Measurements from ENCODE around the gene ALKBH5.

Gene ALKBH5

DNA sequence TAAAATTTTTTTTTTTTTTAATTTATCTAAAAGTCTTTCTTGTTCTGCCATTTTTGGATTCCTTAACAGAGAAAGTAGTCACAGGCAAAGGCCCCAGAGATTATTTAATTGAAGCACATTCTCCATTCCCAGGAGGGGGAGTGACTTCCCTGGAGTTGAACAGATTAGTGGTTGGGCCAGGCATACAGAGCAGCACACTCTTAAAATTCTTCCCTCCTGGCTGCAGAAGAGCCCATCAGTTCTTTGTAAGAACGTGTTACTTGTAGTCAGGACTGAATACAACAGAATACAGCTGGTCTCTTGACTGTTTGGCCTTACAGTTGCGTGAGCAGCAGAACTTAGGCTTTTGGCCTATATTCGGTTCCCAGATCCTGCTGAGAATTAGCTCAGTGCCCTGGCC lies 1.8 kb downstream of the ALKBH5 start:
- no peak overlapping the region for H3K23ac ChIP-seq (ENCODE audit: low read length in 2 of 2)
- 35% methylated on average over 3 of the region's 3 CpGs for WGBS
- H2BK5ac ChIP-seq (ENCODE audit: low read depth, low read length, poor library complexity, severe bottlenecking): no peak overlapping the region
- no peak overlapping the region for H3K4ac ChIP-seq (ENCODE audit: low read depth in 1 of 2, low read length in 2 of 2)
- H2BK120ac ChIP-seq (ENCODE audit: low read depth, low read length): no peak overlapping the region
- no peak overlapping the region for H4K91ac ChIP-seq (ENCODE audit: low read length)
- no peaks in the 10 kb centered on the region for H3K9me3 ChIP-seq (ENCODE audit: control insufficient read depth, low read length)
- H3K14ac ChIP-seq (ENCODE audit: low read length in 2 of 2): no peak overlapping the region
- H3K27ac ChIP-seq (ENCODE audit: low read length, poor library complexity, severe bottlenecking): peak overlapping the region; percentile 14
- H2BK12ac ChIP-seq (ENCODE audit: low read length in 2 of 2): no peak overlapping the region
- peaks cover 2% of the 10 kb centered on the region for H3K79me1 ChIP-seq (replicated peaks; ENCODE audit: low read length, poor library complexity, severe bottlenecking)
- no peak overlapping the region for H2AFZ ChIP-seq (ENCODE audit: low read depth, low read length)
- DNase-seq: peak; percentile 49
- H3K36me3 ChIP-seq (ENCODE audit: control insufficient read depth in 1 of 2, insufficient read depth in 2 of 2, low read depth in 1 of 2, low read length in 2 of 2): peaks cover 14 to 22% of the 10 kb centered on the region in 2 experiments
- H3K4me1 ChIP-seq (ENCODE audit: control insufficient read depth, insufficient read depth, low read depth, low read length): peaks cover 37% of the 10 kb centered on the region
- no peaks in the 10 kb centered on the region for H3K27me3 ChIP-seq (ENCODE audit: control insufficient read depth in 1 of 2, insufficient read depth in 1 of 2, low read length in 2 of 2)
- H4K8ac ChIP-seq (ENCODE audit: low read length): no peak overlapping the region
- H2BK15ac ChIP-seq (ENCODE audit: low read depth, poor library complexity, severe bottlenecking): no peak overlapping the region
- H2AK5ac ChIP-seq (ENCODE audit: low read length, severe bottlenecking): no peak overlapping the region
- H3K18ac ChIP-seq (ENCODE audit: low read depth in 1 of 2, low read length in 2 of 2): no peak overlapping the region
- H3K4me3 ChIP-seq (ENCODE audit: insufficient read depth in 1 of 2, low read depth in 1 of 2, low read length in 2 of 2): peak overlapping the region in 1 of 2 experiments; percentile 89
- H3K4me2 ChIP-seq (ENCODE audit: low read length, poor library complexity, severe bottlenecking): peak overlapping the region; percentile 78
- H3K9ac ChIP-seq (ENCODE audit: low read length): peak overlapping the region; percentile 96

DNA sequence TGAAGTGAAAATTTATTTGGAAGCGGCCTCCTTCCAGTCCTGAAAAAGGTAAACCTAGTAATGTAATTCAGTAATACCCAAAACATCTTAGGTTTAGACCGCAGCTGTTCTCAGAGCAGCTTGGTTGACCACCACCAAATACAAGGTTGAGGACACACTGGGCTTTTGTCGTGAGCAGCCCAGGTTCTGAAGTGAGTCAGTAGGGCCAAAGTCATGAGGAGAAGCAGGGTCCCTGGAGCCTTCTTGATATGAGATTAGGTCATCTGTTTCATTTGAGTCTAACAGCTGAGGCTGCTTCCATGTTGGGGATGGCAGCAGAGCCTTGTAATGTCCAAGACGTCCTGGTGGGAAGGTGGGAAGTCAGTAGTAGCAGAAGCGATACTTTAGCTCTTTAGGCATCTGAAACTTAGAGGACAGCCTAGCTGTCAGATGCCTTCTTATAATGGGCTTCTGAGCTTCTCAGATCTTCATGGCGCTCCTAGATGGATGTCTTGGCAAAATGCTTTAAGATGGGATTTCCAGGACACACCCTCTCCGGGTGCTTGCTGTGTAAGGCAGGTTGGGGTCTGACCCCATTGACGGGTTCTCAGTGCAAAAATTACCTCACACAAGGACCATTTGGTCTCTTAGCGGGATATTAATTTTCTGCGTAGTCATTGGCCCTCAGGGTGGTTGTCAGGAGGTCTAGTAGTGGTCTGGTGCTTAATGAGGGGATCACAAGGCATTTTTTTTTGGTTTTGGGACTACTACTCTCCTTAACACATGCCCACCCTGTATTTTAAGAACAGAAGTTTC lies 2.4 kb downstream of the ALKBH5 start:
- peak; percentile 47 for DNase-seq

DNA sequence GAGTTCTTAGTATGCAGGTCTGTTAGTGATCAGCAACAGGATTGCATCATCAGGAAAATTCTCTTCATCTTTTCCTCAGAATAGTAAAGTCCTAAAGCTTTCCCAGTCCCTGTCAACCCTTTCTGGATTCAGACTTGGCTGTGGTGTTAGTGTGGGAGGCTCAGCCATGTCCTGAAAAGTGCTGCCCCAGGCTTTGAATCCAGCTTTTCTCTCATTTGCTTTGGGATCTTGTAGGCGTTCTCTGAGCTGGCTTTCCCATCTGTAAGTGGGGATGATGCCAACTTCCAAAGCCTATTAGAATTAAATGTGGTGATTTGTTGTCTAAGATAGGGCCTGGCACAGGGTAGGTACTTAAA lies 3.0 kb downstream of the ALKBH5 start:
- H3K9me3 ChIP-seq (ENCODE audit: control insufficient read depth, low read length): no peaks in the 10 kb centered on the region
- WGBS: 75% methylated on average over 1 of the region's 1 CpG
- H3K18ac ChIP-seq (ENCODE audit: low read depth in 1 of 2, low read length in 2 of 2): no peak overlapping the region

More for the DNA sequence above, 2.4 kb downstream of the ALKBH5 start:
- Histone ChIP-seq H3K9ac (ENCODE audit: low read length) (peak overlapping the region; percentile 96), H3K4me1 (ENCODE audit: control insufficient read depth, insufficient read depth, low read depth, low read length) (peaks cover 40% of the 10 kb centered on the region), H3K4ac (ENCODE audit: low read depth in 1 of 2, low read length in 2 of 2) (no peak overlapping the region), H2BK120ac (ENCODE audit: low read depth, low read length) (no peak overlapping the region), H3K14ac (ENCODE audit: low read length in 2 of 2) (no peak overlapping the region), H3K9me3 (ENCODE audit: control insufficient read depth, low read length) (no peaks in the 10 kb centered on the region), H4K91ac (ENCODE audit: low read length) (no peak overlapping the region), H3K27me3 (ENCODE audit: control insufficient read depth in 1 of 2, insufficient read depth in 1 of 2, low read length in 2 of 2) (no peaks in the 10 kb centered on the region), H2BK15ac (ENCODE audit: low read depth, poor library complexity, severe bottlenecking) (no peak overlapping the region), H3K4me2 (ENCODE audit: low read length, poor library complexity, severe bottlenecking) (peak overlapping the region; percentile 78), H2BK12ac (ENCODE audit: low read length in 2 of 2) (no peak overlapping the region), H2AK5ac (ENCODE audit: low read length, severe bottlenecking) (no peak overlapping the region), H3K36me3 (ENCODE audit: control insufficient read depth in 1 of 2, insufficient read depth in 2 of 2, low read depth in 1 of 2, low read length in 2 of 2) (peaks cover 14 to 22% of the 10 kb centered on the region in 2 experiments), H2AFZ (ENCODE audit: low read depth, low read length) (no peak overlapping the region), H3K27ac (ENCODE audit: low read length, poor library complexity, severe bottlenecking) (no peak overlapping the region), H3K4me3 (ENCODE audit: insufficient read depth in 1 of 2, low read depth in 1 of 2, low read length in 2 of 2) (peak overlapping the region in 1 of 2 experiments; percentile 89), H4K8ac (ENCODE audit: low read length) (no peak overlapping the region), H3K23ac (ENCODE audit: low read length in 2 of 2) (peak overlapping the region in 1 of 2 experiments; percentile 23), H3K18ac (ENCODE audit: low read depth in 1 of 2, low read length in 2 of 2) (no peak overlapping the region), H3K79me1 (replicated peaks; ENCODE audit: low read length, poor library complexity, severe bottlenecking) (peaks cover 2% of the 10 kb centered on the region), H2BK5ac (ENCODE audit: low read depth, low read length, poor library complexity, severe bottlenecking) (no peak overlapping the region)
- WGBS: 78% methylated on average over 10 of the region's 10 CpGs

DNA sequence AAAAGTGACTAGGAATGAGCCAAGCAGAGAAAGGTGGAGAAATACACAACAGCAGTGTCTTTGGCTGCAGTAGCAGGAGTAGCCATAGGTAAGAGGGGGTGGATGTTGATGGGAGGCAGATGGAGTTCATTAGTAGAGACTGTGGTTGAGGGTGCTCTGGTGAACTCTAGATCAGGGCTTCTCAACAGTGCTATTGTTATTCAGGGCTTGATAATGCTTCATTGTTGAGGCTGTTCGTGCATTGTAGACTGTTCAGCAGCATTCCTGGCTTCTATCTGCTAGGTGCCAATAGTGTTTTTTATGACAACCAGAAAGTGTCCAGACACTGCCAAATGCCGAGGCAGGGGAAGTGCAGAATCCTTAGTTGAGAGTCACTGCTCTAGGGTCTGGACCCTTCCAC lies 3.6 kb downstream of the ALKBH5 start:
- no peak overlapping the region for H4K8ac ChIP-seq (ENCODE audit: low read length)
- no peak overlapping the region for H2BK15ac ChIP-seq (ENCODE audit: low read depth, poor library complexity, severe bottlenecking)
- H3K9me3 ChIP-seq (ENCODE audit: control insufficient read depth, low read length): no peaks in the 10 kb centered on the region
- no peak overlapping the region for H4K91ac ChIP-seq (ENCODE audit: low read length)
- peaks cover 39% of the 10 kb centered on the region for H3K4me1 ChIP-seq (ENCODE audit: control insufficient read depth, insufficient read depth, low read depth, low read length)
- H2BK120ac ChIP-seq (ENCODE audit: low read depth, low read length): no peak overlapping the region
- H3K36me3 ChIP-seq (ENCODE audit: control insufficient read depth in 1 of 2, insufficient read depth in 2 of 2, low read depth in 1 of 2, low read length in 2 of 2): peaks cover 14 to 26% of the 10 kb centered on the region in 2 experiments
- H3K18ac ChIP-seq (ENCODE audit: low read depth in 1 of 2, low read length in 2 of 2): no peak overlapping the region
- peak overlapping the region in 1 of 2 experiments; percentile 57 for H3K14ac ChIP-seq (ENCODE audit: low read length in 2 of 2)
- no peak for DNase-seq
- no peaks in the 10 kb centered on the region for H3K79me1 ChIP-seq (replicated peaks; ENCODE audit: low read length, poor library complexity, severe bottlenecking)
- H2BK12ac ChIP-seq (ENCODE audit: low read length in 2 of 2): no peak overlapping the region
- H3K4me2 ChIP-seq (ENCODE audit: low read length, poor library complexity, severe bottlenecking): peak overlapping the region; percentile 59
- H3K23ac ChIP-seq (ENCODE audit: low read length in 2 of 2): peak overlapping the region in 1 of 2 experiments; percentile 84
- no peak overlapping the region for H3K27ac ChIP-seq (ENCODE audit: low read length, poor library complexity, severe bottlenecking)
- H3K4ac ChIP-seq (ENCODE audit: low read depth in 1 of 2, low read length in 2 of 2): no peak overlapping the region
- peak overlapping the region; percentile 96 for H3K9ac ChIP-seq (ENCODE audit: low read length)
- WGBS: 81% methylated on average over 2 of the region's 2 CpGs
- no peak overlapping the region for H2AK5ac ChIP-seq (ENCODE audit: low read length, severe bottlenecking)
- H2BK5ac ChIP-seq (ENCODE audit: low read depth, low read length, poor library complexity, severe bottlenecking): no peak overlapping the region
- H3K4me3 ChIP-seq (ENCODE audit: insufficient read depth in 1 of 2, low read depth in 1 of 2, low read length in 2 of 2): peak overlapping the region in 1 of 2 experiments; percentile 89
- H3K27me3 ChIP-seq (ENCODE audit: control insufficient read depth in 1 of 2, insufficient read depth in 1 of 2, low read length in 2 of 2): no peaks in the 10 kb centered on the region
- H2AFZ ChIP-seq (ENCODE audit: low read depth, low read length): no peak overlapping the region

More for the DNA sequence above, 3.0 kb downstream of the ALKBH5 start:
- Histone ChIP-seq H3K4me3 (ENCODE audit: insufficient read depth in 1 of 2, low read depth in 1 of 2, low read length in 2 of 2) (peak overlapping the region in 1 of 2 experiments; percentile 89), H2BK5ac (ENCODE audit: low read depth, low read length, poor library complexity, severe bottlenecking) (no peak overlapping the region), H2AK5ac (ENCODE audit: low read length, severe bottlenecking) (no peak overlapping the region), H3K4me1 (ENCODE audit: control insufficient read depth, insufficient read depth, low read depth, low read length) (peaks cover 42% of the 10 kb centered on the region), H4K8ac (ENCODE audit: low read length) (no peak overlapping the region), H4K91ac (ENCODE audit: low read length) (no peak overlapping the region), H3K36me3 (ENCODE audit: control insufficient read depth in 1 of 2, insufficient read depth in 2 of 2, low read depth in 1 of 2, low read length in 2 of 2) (peaks cover 14 to 26% of the 10 kb centered on the region in 2 experiments), H3K27me3 (ENCODE audit: control insufficient read depth in 1 of 2, insufficient read depth in 1 of 2, low read length in 2 of 2) (no peaks in the 10 kb centered on the region), H3K23ac (ENCODE audit: low read length in 2 of 2) (no peak overlapping the region), H3K4me2 (ENCODE audit: low read length, poor library complexity, severe bottlenecking) (peak overlapping the region; percentile 78), H3K14ac (ENCODE audit: low read length in 2 of 2) (no peak overlapping the region), H2BK15ac (ENCODE audit: low read depth, poor library complexity, severe bottlenecking) (no peak overlapping the region), H3K4ac (ENCODE audit: low read depth in 1 of 2, low read length in 2 of 2) (no peak overlapping the region), H3K9ac (ENCODE audit: low read length) (peak overlapping the region; percentile 96), H2BK12ac (ENCODE audit: low read length in 2 of 2) (no peak overlapping the region), H3K27ac (ENCODE audit: low read length, poor library complexity, severe bottlenecking) (no peak overlapping the region), H2AFZ (ENCODE audit: low read depth, low read length) (no peak overlapping the region), H2BK120ac (ENCODE audit: low read depth, low read length) (no peak overlapping the region), H3K79me1 (replicated peaks; ENCODE audit: low read length, poor library complexity, severe bottlenecking) (peaks cover 2% of the 10 kb centered on the region)
- peak; percentile 34 for DNase-seq
